ENCODE data around the gene CPLX1.

Gene CPLX1

DNA sequence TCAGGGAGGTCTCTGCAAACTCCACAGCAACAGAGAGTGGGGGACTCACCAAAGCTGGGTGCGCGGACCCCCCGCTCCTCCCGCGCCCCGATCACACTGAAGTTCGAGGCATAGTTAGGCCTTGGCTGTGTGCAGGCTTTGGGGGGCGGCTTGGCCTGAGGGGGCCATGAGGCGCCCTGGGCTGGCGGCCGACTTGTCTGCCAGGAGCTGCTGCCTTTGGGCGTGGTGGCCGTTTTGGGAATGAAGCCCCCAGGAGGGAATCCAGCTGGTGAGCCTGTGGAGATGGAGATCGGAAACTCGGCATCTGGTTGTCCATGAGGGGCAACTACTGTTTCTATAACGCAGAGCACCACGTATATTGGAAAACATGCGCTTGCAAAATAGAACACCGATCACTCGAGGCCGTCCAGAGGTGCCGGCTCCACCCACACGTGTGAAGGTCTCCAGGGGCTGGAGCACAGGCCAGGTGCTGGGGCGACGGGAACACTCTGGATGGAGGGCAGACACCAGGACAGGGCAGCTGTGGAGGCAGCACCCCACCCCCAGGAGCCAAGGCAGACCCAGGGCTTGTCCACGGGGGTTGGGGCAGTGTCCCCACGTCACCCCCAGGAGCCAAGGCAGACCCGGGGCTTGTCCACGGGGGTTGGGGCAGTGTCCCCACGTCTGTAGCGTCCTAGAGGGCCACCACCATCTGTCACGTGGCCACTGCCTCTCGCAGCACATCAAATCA is 25.9 kb upstream of the CPLX1 start:
- Histone ChIP-seq H3K9me3 (ENCODE audit: severe bottlenecking) (no peaks in the 10 kb centered on the region), H3K27ac (ENCODE audit: poor library complexity, severe bottlenecking) (no peak overlapping the region), H3K4me1 (ENCODE audit: insufficient read depth, poor library complexity, severe bottlenecking) (no peaks in the 10 kb centered on the region), H3K36me3 (ENCODE audit: low read depth) (peaks cover 12% of the 10 kb centered on the region; the same call in 1 of the 2 replicates), H3K4me3 (ENCODE audit: severe bottlenecking) (no peak overlapping the region), H3K27me3 (ENCODE audit: insufficient read depth, poor library complexity, severe bottlenecking) (no peaks in the 10 kb centered on the region)
- no peak for TF ChIP-seq CTCF (IDR thresholded peaks at IDR 0.05; ENCODE audit: poor library complexity, severe bottlenecking)
- ATAC-seq (ENCODE audit: low read depth) (no peak), DNase-seq (ENCODE audit: low spot score) (peak; percentile 49)

DNA sequence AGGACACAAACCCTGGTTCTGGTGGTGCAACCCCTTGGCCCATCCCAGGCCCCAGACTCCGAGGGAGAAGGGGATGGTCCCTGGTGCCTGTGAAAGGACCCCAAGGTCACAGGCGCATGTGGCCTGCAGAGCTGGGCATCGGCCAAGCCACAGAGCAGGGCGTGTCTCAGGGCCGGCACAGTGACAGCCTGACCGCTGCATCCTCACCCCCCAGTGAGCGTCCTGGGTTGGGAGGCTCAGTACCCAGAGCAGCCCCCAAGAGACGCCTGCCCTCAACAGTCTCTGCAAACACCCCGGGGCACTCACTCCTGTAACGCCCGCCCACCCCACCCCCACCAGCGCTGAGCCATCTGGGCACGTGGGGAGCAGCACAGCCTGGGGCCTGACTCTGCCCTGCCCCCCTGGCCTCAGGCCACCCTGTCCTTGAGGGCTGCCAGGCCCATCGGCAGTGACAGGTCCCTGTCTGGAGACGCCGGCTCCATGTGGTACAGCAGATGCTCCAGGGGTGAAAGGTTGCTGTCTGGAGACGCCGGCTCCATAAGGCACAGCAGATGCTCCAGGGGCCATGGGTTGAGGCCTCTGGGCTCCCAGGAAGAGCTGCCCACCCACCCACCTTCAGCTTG is 24.5 kb upstream of the CPLX1 start:
- Histone ChIP-seq H3K4me3 (ENCODE audit: severe bottlenecking) (no peak overlapping the region), H3K4me1 (ENCODE audit: insufficient read depth, poor library complexity, severe bottlenecking) (no peaks in the 10 kb centered on the region), H3K27me3 (ENCODE audit: insufficient read depth, poor library complexity, severe bottlenecking) (no peaks in the 10 kb centered on the region), H3K9me3 (ENCODE audit: severe bottlenecking) (no peaks in the 10 kb centered on the region), H3K36me3 (ENCODE audit: low read depth) (peaks cover 8% of the 10 kb centered on the region; the same call in 1 of the 2 replicates), H3K27ac (ENCODE audit: poor library complexity, severe bottlenecking) (no peak overlapping the region)
- DNase-seq (ENCODE audit: low spot score) = peak; percentile 29
- no peak for TF ChIP-seq CTCF (IDR thresholded peaks at IDR 0.05; ENCODE audit: poor library complexity, severe bottlenecking)
- no peak for ATAC-seq (ENCODE audit: low read depth)

GRCh38 chr4:849478-850175 is 23.7 kb upstream of the CPLX1 start:
- Histone ChIP-seq H3K4me3 (ENCODE audit: severe bottlenecking) (no peak overlapping the region), H3K9me3 (ENCODE audit: severe bottlenecking) (no peaks in the 10 kb centered on the region), H3K27ac (ENCODE audit: poor library complexity, severe bottlenecking) (no peak overlapping the region), H3K4me1 (ENCODE audit: insufficient read depth, poor library complexity, severe bottlenecking) (no peaks in the 10 kb centered on the region), H3K36me3 (ENCODE audit: low read depth) (0 out of 2 replicates have a peak, but pooled peaks cover 5% of the 10 kb centered on the region), H3K27me3 (ENCODE audit: insufficient read depth, poor library complexity, severe bottlenecking) (no peaks in the 10 kb centered on the region)
- no peak for TF ChIP-seq CTCF (IDR thresholded peaks at IDR 0.05; ENCODE audit: poor library complexity, severe bottlenecking)
- DNase-seq (ENCODE audit: low spot score) (peak; percentile 55), ATAC-seq (ENCODE audit: low read depth) (no peak)

- ATAC-seq (ENCODE audit: low read depth) = no peak
- Histone ChIP-seq H3K4me3 (ENCODE audit: severe bottlenecking) (no peak overlapping the region), H3K27ac (ENCODE audit: poor library complexity, severe bottlenecking) (no peak overlapping the region), H3K27me3 (ENCODE audit: insufficient read depth, poor library complexity, severe bottlenecking) (no peaks in the 10 kb centered on the region), H3K9me3 (ENCODE audit: severe bottlenecking) (no peaks in the 10 kb centered on the region), H3K36me3 (ENCODE audit: low read depth) (no peaks in the 10 kb centered on the region), H3K4me1 (ENCODE audit: insufficient read depth, poor library complexity, severe bottlenecking) (no peaks in the 10 kb centered on the region)
- no peak for TF ChIP-seq CTCF (IDR thresholded peaks at IDR 0.05; ENCODE audit: poor library complexity, severe bottlenecking)
- DNase-seq (ENCODE audit: low spot score) = peak; percentile 48
These were observed 23.0 kb upstream of the CPLX1 start for GRCh38 chr4:848803-849477.
